GM12892 (cell line): ENCODE results near the gene PARD3.

ENCODE experiments used
- POLR2A ChIP-seq: IDR thresholded peaks from 2 replicates; pipeline ENCODE4 v1.6.1; 2011; ENCODE audit warnings: low read depth, low read length, control low read depth
- POLR2AphosphoS5 ChIP-seq: IDR thresholded peaks from 2 replicates; pipeline ENCODE4 v1.6.1; 2011; ENCODE audit warnings: low read depth, low read length, control low read depth
- TAF1 ChIP-seq: IDR thresholded peaks from 2 replicates; pipeline ENCODE4 v1.6.1; 2011; ENCODE audit warnings: low read depth, mild to moderate bottlenecking, control low read depth, low read length, borderline replicate concordance

DNA sequence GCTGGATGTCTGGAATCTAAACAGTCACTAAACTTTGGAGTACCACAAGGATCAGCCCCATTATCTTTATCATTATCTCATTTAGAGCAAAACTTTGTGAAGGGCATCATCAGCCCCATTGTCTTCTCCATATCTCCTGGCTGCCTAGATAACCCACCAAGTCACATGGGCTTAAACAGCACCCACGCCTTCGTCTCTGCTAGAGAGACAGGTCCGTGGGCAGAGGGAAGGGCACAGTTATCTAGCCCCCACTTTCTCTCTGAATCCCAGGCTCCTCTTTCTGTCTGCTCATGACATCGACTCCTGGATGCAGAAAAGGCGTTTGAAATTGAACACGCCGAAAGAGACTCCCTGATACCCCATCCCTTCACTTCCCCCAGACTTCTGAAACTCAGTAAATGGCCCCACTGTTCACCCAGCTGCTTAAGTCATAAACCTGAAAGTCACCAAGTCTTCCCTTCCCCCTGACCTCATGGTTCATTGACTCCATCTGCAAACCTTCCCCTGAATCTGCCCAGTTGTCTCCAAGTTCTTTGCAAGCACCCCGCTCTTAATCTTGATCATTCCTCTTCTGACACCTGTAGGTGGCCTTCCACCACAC, 20.9 kb upstream of the PARD3 start:
- no peak for TF ChIP-seq POLR2AphosphoS5
- no peak for TF ChIP-seq POLR2A
- no peak for TF ChIP-seq TAF1
